ENCODE results near the gene ARHGAP44. TPM values are rescaled to one million over a fixed set of nuclear protein-coding genes. Genes with fewer than 3 reads are reported as not detected.

ARHGAP44 gene
- total and polyA plus RNA-seq, 4 donors: 0.14 to 1.3 (median 0.42) TPM

DNA sequence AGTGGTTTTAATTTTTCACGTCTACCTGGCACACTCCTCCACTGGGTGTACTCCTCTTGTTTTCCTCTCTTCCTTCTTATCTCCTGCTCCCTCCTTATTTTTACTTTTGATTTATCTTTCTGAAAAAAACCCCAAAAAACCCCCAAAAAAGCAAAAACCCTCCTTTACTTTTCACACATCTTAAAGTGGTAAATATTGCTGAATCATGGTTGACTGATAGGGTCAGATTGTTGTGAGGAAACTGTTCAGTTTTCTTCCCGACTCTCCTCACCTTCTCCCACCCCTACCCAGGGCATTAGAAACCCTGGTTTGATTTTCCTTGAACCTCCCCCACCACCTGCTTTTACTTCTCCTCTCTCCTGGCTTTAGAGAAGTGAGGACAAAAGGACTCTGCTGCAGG is 25.4 kb downstream of the ARHGAP44 start:
- TF ChIP-seq EGR1 (IDR thresholded peaks at IDR 0.05; ENCODE audit: low read depth in 2 of 2) (no peak), SP1 (IDR thresholded peaks at IDR 0.05) (no peak), TAF1 (conservative IDR thresholded peaks at IDR 0.05) (no peak), CTCF (IDR thresholded peaks at IDR 0.05; ENCODE audit: low read depth, low read length, missing input control) (no peak), JUND (IDR thresholded peaks at IDR 0.05) (no peak), HNF4G (IDR thresholded peaks at IDR 0.05) (no peak), FOXA1 (IDR thresholded peaks at IDR 0.05) (no peak), RXRA (IDR thresholded peaks at IDR 0.05) (no peak), ATF3 (IDR thresholded peaks at IDR 0.05) (no peak), RAD21 (IDR thresholded peaks at IDR 0.05) (no peak), HNF4A (conservative IDR thresholded peaks at IDR 0.05) (no peak), YY1 (IDR thresholded peaks at IDR 0.05) (no peak), NR2F2 (IDR thresholded peaks at IDR 0.05) (no peak), GABPA (IDR thresholded peaks at IDR 0.05 in 1 of 2, conservative IDR thresholded peaks at IDR 0.05 in 1 of 2) (no peak)
- TF ChIP-seq, protein P1, sequence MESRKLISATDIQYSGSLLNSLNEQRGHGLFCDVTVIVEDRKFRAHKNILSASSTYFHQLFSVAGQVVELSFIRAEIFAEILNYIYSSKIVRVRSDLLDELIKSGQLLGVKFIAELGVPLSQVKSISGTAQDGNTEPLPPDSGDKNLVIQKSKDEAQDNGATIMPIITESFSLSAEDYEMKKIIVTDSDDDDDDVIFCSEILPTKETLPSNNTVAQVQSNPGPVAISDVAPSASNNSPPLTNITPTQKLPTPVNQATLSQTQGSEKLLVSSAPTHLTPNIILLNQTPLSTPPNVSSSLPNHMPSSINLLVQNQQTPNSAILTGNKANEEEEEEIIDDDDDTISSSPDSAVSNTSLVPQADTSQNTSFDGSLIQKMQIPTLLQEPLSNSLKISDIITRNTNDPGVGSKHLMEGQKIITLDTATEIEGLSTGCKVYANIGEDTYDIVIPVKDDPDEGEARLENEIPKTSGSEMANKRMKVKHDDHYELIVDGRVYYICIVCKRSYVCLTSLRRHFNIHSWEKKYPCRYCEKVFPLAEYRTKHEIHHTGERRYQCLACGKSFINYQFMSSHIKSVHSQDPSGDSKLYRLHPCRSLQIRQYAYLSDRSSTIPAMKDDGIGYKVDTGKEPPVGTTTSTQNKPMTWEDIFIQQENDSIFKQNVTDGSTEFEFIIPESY (IDR thresholded peaks at IDR 0.05): no peak
- Histone ChIP-seq H3K4me3 (ENCODE audit: low read depth in 1 of 3, low read length in 3 of 3) (no peak overlapping the region), H3K9ac (ENCODE audit: low read depth in 1 of 2, low read length in 2 of 2) (no peak overlapping the region), H3K9me3 (ENCODE audit: control insufficient read depth in 4 of 4, low read length in 3 of 4) (peaks cover 0 to 9% (median 2%) of the 10 kb centered on the region in 4 donors), H3K27ac (ENCODE audit: low read depth in 1 of 2, low read length in 2 of 2) (no peak overlapping the region), H3K4me1 (ENCODE audit: control insufficient read depth in 4 of 4, insufficient read depth in 4 of 4, low read length in 3 of 4) (no peaks in the 10 kb centered on the region), H3K36me3 (ENCODE audit: control insufficient read depth in 4 of 4, insufficient read depth in 3 of 4, low read depth in 1 of 4, low read length in 3 of 4) (peaks cover 0 to 1% (median 0%) of the 10 kb centered on the region in 4 donors), H3K27me3 (ENCODE audit: control insufficient read depth in 4 of 4, insufficient read depth in 4 of 4, low read length in 3 of 4) (peaks cover 0 to 4% (median 0%) of the 10 kb centered on the region in 4 donors)
- WGBS: 59% methylated on average over 2 of the region's 2 CpGs
- DNase-seq (ENCODE audit: low spot score): no peak

DNA sequence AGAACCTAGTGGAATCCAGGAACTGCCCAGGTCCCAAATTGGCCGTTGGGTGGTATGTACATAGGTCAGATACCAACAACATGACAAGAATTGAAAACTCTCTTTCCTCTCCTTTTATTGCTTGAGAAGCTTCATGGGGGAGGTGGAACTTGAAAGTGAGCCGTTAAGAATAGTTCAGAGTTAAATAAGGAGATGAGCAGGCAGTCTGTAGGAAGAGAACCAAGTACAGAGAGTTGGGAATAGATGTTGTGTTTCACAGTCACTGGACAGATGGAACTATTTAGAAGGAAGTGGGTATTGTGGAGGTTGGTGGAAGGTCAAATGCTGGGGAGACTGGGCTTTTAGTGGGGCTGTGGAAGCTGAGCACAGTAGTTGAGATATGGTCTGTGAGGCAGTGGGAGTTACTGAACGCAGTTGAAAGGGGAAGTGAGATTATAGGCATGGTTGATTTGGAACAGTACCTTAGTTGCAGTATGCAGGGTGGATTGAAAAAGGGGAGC is 26.4 kb downstream of the ARHGAP44 start:
- TF ChIP-seq RXRA (IDR thresholded peaks at IDR 0.05) (no peak), GABPA (IDR thresholded peaks at IDR 0.05 in 1 of 2, conservative IDR thresholded peaks at IDR 0.05 in 1 of 2) (no peak), HNF4G (IDR thresholded peaks at IDR 0.05) (no peak), HNF4A (conservative IDR thresholded peaks at IDR 0.05) (no peak), ATF3 (IDR thresholded peaks at IDR 0.05) (no peak), NR2F2 (IDR thresholded peaks at IDR 0.05) (no peak), SP1 (IDR thresholded peaks at IDR 0.05) (no peak), FOXA2 (IDR thresholded peaks at IDR 0.05) (no peak), JUND (IDR thresholded peaks at IDR 0.05) (no peak), EGR1 (IDR thresholded peaks at IDR 0.05; ENCODE audit: low read depth in 2 of 2) (no peak), CTCF (IDR thresholded peaks at IDR 0.05; ENCODE audit: low read depth, low read length, missing input control) (no peak), REST (IDR thresholded peaks at IDR 0.05) (no peak)
- TF ChIP-seq, protein P2, sequence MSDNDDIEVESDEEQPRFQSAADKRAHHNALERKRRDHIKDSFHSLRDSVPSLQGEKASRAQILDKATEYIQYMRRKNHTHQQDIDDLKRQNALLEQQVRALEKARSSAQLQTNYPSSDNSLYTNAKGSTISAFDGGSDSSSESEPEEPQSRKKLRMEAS (IDR thresholded peaks at IDR 0.05): no peak
- TF ChIP-seq, protein P1 (IDR thresholded peaks at IDR 0.05): no peak
- no peaks in the 10 kb centered on the region for H3K36me3 ChIP-seq (ENCODE audit: control insufficient read depth in 4 of 4, insufficient read depth in 3 of 4, low read depth in 1 of 4, low read length in 3 of 4)
- H3K27ac ChIP-seq (ENCODE audit: low read depth in 1 of 2, low read length in 2 of 2): no peak overlapping the region
- no peak for DNase-seq (ENCODE audit: low spot score)
- WGBS: 59% methylated on average over 3 of the region's 3 CpGs
- no peaks in the 10 kb centered on the region for H3K4me1 ChIP-seq (ENCODE audit: control insufficient read depth in 4 of 4, insufficient read depth in 4 of 4, low read length in 3 of 4)
- no peak overlapping the region for H3K9ac ChIP-seq (ENCODE audit: low read depth in 1 of 2, low read length in 2 of 2)
- H3K4me3 ChIP-seq (ENCODE audit: low read depth in 1 of 3, low read length in 3 of 3): no peak overlapping the region
- no peaks in the 10 kb centered on the region for H3K27me3 ChIP-seq (ENCODE audit: control insufficient read depth in 4 of 4, insufficient read depth in 4 of 4, low read length in 3 of 4)
- peaks cover 0 to 5% (median under 1%) of the 10 kb centered on the region in 4 donors for H3K9me3 ChIP-seq (ENCODE audit: control insufficient read depth in 4 of 4, low read length in 3 of 4)
